D721Med (cell line): ENCODE results near the gene SELE.

Source experiments
- DNase-seq: peaks from one replicate; pipeline ENCODE4 v3.0.0; 2011; ENCODE audit warnings: low spot score; ENCODE audit not compliant: insufficient read length
- FAIRE-seq: peaks from 2 replicates; lab custom pipeline; 2011; peaks lifted over from hg19 to GRCh38; lab: Jason Lieb, UNC
- CTCF ChIP-seq: IDR thresholded peaks from 2 replicates; pipeline ENCODE4 v1.5.1; 2012; ENCODE audit warnings: mild to moderate bottlenecking, control low read depth; ENCODE audit not compliant: insufficient read depth; ENCODE audit errors: missing control alignments

Gene SELE

GRCh38 chr1:169733924-169734323, at the start of gene SELE:
TSS of gene SELE (minus strand) at chr1:169734079. CDS start at chr1:169733612, 467 bp downstream.
- no peak for TF ChIP-seq CTCF
- FAIRE-seq (no peak), DNase-seq (no peak)

GRCh38 chr1:169782596-169782995, 48.7 kb upstream of the SELE start:
- FAIRE-seq (no peak), DNase-seq (no peak)
- TF ChIP-seq CTCF: no peak

- FAIRE-seq: no peak
- DNase-seq: no peak
- TF ChIP-seq CTCF: no peak
Measured at GRCh38 chr1:169779970-169780369, 46.1 kb upstream of the SELE start.

- FAIRE-seq: no peak
Measured at GRCh38 chr1:169779150-169779549, 45.3 kb upstream of the SELE start.

GRCh38 chr1:169776440-169776839, 42.6 kb upstream of the SELE start:
- no peak for DNase-seq
- peak; percentile 16 for FAIRE-seq
- no peak for TF ChIP-seq CTCF

More at GRCh38 chr1:169779150-169779549, 45.3 kb upstream of the SELE start:
- DNase-seq: no peak
- no peak for TF ChIP-seq CTCF

GRCh38 chr1:169768161-169768560, 34.3 kb upstream of the SELE start:
- DNase-seq (no peak), FAIRE-seq (no peak)
- TF ChIP-seq CTCF: no peak

GRCh38 chr1:169765580-169766331, 31.9 kb upstream of the SELE start:
- no peak for TF ChIP-seq CTCF
- DNase-seq: no peak
- FAIRE-seq: no peak
